K562 (cell line): ENCODE data around the gene EEFSEC. TPM values are rescaled to one million over a fixed set of nuclear protein-coding genes. Genes with fewer than 3 reads are reported as not detected.

ENCODE experiments used
- ATAC-seq: fragments of 200-7000 bp; cut with Tn5 transposase; 3 replicates; pipeline ENCODE4 v1.9.1; 2020; ENCODE audit warnings: moderate library complexity
- BruUV-seq: library from RNA; stranded (reverse); fragments of 400-500 nt; replicated peaks from 2 replicates; lab custom pipeline; 2021; lab: Mats Ljungman, UMichigan
- CTCF ChIA-PET: fragments of 300-600 bp; formaldehyde crosslinking; extraction: SDS; loops from one replicate; lab custom pipeline; 2021; ENCODE audit warnings: low intra/inter-chr PET ratio; lab: Yijun Ruan, JAX
- POLR2A ChIA-PET: fragments of 300-600, 350-650 bp; sonication (Branson Sonifier 250); formaldehyde crosslinking; extraction: SDS; loops from one replicate; lab custom pipeline; 2021; ENCODE audit warnings: antibody characterized with exemption, inconsistent platforms; lab: Yijun Ruan, JAX
- DNase-seq, 4 experiments: peaks; one replicate each; pipeline versions ENCODE4 v3.0.0 to v3.0.0-alpha.2; 2011 to 2018; ENCODE audit warnings: low spot score in 3 of 4, mixed read lengths in 3 of 4; ENCODE audit errors: extremely low read depth in 1 of 4
- FAIRE-seq: peaks from 2 replicates; lab custom pipeline; 2011; peaks lifted over from hg19 to GRCh38; lab: Jason Lieb, UNC
- H2AFZ ChIP-seq: 2 replicates; pipeline ENCODE4 v1.6.0; 2011; ENCODE audit warnings: low read depth, low read length, control low read depth, inconsistent platforms
- H3K27ac ChIP-seq: fragments of 200-600 bp; 3 replicates; pipeline ENCODE4 v1.8.0; 2011; ENCODE audit warnings: low read depth, mild to moderate bottlenecking, control low read depth, inconsistent platforms, low read length, moderate library complexity, mixed read lengths; ENCODE audit errors: extremely low read depth
- H3K27me3 ChIP-seq, 2 experiments: fragments of 300-600 bp in 1 of 2; 2 replicates in 1 of 2; 3 replicates in 1 of 2; pipeline versions ENCODE4 v1.6.0 to v1.8.0; 2011; ENCODE audit warnings: inconsistent platforms in 2 of 2, low read length in 2 of 2, mild to moderate bottlenecking in 1 of 2, mixed read lengths in 1 of 2, moderate library complexity in 1 of 2; ENCODE audit not compliant: control insufficient read depth in 2 of 2, insufficient read depth in 2 of 2
- H3K36me3 ChIP-seq: fragments of 300-600 bp; 3 replicates; pipeline ENCODE4 v1.8.0; 2011; ENCODE audit warnings: mild to moderate bottlenecking, low read length, inconsistent platforms; ENCODE audit not compliant: control insufficient read depth, insufficient read depth
- H3K4me1 ChIP-seq, 2 experiments: fragments of 200-600 bp in 1 of 2; replicated peaks in 1 of 2; 2 replicates in 1 of 2; 3 replicates in 1 of 2; pipeline versions ENCODE4 v1.5.1 to v1.8.0; 2011; ENCODE audit warnings: inconsistent platforms in 2 of 2, low read length in 2 of 2, mild to moderate bottlenecking in 1 of 2, mixed read lengths in 1 of 2, moderate library complexity in 1 of 2; ENCODE audit not compliant: control insufficient read depth in 2 of 2, insufficient read depth in 2 of 2
- H3K4me2 ChIP-seq: 2 replicates; pipeline ENCODE4 v1.6.1; 2011; ENCODE audit warnings: low read length, control low read depth, inconsistent platforms, mixed read lengths; ENCODE audit not compliant: insufficient read depth
- H3K4me3 ChIP-seq: fragments of 200-600 bp; sonication (generic), shearing (Covaris generic); 2 replicates; pipeline ENCODE4 v1.5.1; 2016; ENCODE audit warnings: control low read depth, inconsistent platforms
- H3K79me2 ChIP-seq: fragments of 200-600 bp; 3 replicates; pipeline ENCODE4 v1.8.0; 2011; ENCODE audit warnings: low read length, inconsistent platforms; ENCODE audit not compliant: control insufficient read depth, insufficient read depth
- H3K9ac ChIP-seq, 2 experiments: 2 replicates each; pipeline versions ENCODE4 v1.6.0 to v1.6.1; 2011; ENCODE audit warnings: low read depth in 2 of 2, low read length in 2 of 2, control low read depth in 1 of 2, inconsistent platforms in 1 of 2, mild to moderate bottlenecking in 1 of 2, mixed read lengths in 1 of 2; ENCODE audit not compliant: insufficient read depth in 1 of 2
- H3K9me1 ChIP-seq: one replicate; pipeline ENCODE4 v1.6.0; 2011; ENCODE audit warnings: inconsistent platforms, mild to moderate bottlenecking, low read length, moderate library complexity; ENCODE audit not compliant: control insufficient read depth, insufficient read depth
- H3K9me3 ChIP-seq: replicated peaks from 2 replicates; pipeline ENCODE4 v1.5.1; 2011; ENCODE audit warnings: low read depth, low read length, inconsistent platforms; ENCODE audit not compliant: control insufficient read depth, insufficient read depth
- H4K20me1 ChIP-seq: replicated peaks from 2 replicates; pipeline ENCODE4 v1.6.1; 2011; ENCODE audit warnings: low read length, inconsistent platforms, mixed read lengths; ENCODE audit not compliant: control insufficient read depth, insufficient read depth
- CREBBP ChIP-seq: IDR thresholded peaks from one replicate; pipeline ENCODE4 v1.6.1; 2012; ENCODE audit warnings: low read depth, mild to moderate bottlenecking, control low read depth, inconsistent platforms, low read length
- FIP1L1 ChIP-seq: fragments of 200-400 bp; formaldehyde crosslinking; IDR thresholded peaks from 2 replicates; pipeline ENCODE4 v1.6.1; 2018; ENCODE audit warnings: mild to moderate bottlenecking, low read depth, low read length; ENCODE audit not compliant: poor library complexity, severe bottlenecking
- HDAC6 ChIP-seq: IDR thresholded peaks from 2 replicates; pipeline ENCODE4 v1.6.1; 2012; ENCODE audit warnings: low read depth, mild to moderate bottlenecking, control low read depth, inconsistent platforms, low read length, moderate library complexity
- KAT7 ChIP-seq: sonication (generic); formaldehyde crosslinking; IDR thresholded peaks from 2 replicates; pipeline ENCODE4 v1.8.0; 2022; ENCODE audit warnings: missing genetic modification reagents, mild to moderate bottlenecking, borderline replicate concordance
- KDM1A ChIP-seq, 2 experiments: fragments of 450-650 bp; IDR thresholded peaks; 2 replicates each; pipeline ENCODE4 v1.6.1; 2016; ENCODE audit warnings: mild to moderate bottlenecking in 2 of 2
- MXI1 ChIP-seq: IDR thresholded peaks from 2 replicates; pipeline ENCODE4 v1.6.1; 2011; ENCODE audit warnings: low read depth, mild to moderate bottlenecking, improper control_type of control experiment, low read length
- NONO ChIP-seq, 2 experiments: fragments of 200-400 bp in 1 of 2; fragments of 450-650 bp in 1 of 2; formaldehyde crosslinking in 1 of 2; IDR thresholded peaks; 2 replicates each; pipeline ENCODE4 v1.6.1; 2017; ENCODE audit warnings: low read depth in 2 of 2, mild to moderate bottlenecking in 2 of 2, moderate library complexity in 2 of 2, low read length in 1 of 2
- NR2F6 ChIP-seq: fragments of 450-650 bp; formaldehyde crosslinking; IDR thresholded peaks from 2 replicates; pipeline ENCODE4 v1.4.0; 2020; ENCODE audit warnings: mild to moderate bottlenecking
- PBX2 ChIP-seq, 2 experiments: IDR thresholded peaks in 1 of 2; conservative IDR thresholded peaks in 1 of 2; 2 replicates each; pipeline ENCODE4 v1.6.1; 2016; ENCODE audit warnings: low read depth in 2 of 2, mild to moderate bottlenecking in 1 of 2, missing compliant biosample characterization in 1 of 2, missing genetic modification characterization in 1 of 2, moderate library complexity in 1 of 2
- PURB ChIP-seq: sonication (generic); formaldehyde crosslinking; IDR thresholded peaks from 2 replicates; pipeline ENCODE4 v1.9.0; 2021; ENCODE audit warnings: low read depth, mild to moderate bottlenecking, missing genetic modification reagents
- STAT5B ChIP-seq: fragments of 250-450 bp; sonication (Bioruptor Pico); IDR thresholded peaks from 2 replicates; pipeline ENCODE4 v1.8.0; 2021; ENCODE audit warnings: mild to moderate bottlenecking, inconsistent platforms
- XRCC5 ChIP-seq: fragments of 200-400 bp; formaldehyde crosslinking; IDR thresholded peaks from 2 replicates; pipeline ENCODE4 v1.6.1; 2017; ENCODE audit warnings: low read depth, mild to moderate bottlenecking, low read length
- ZNF165 ChIP-seq: fragments of 250-450 bp; sonication (Bioruptor Pico); IDR thresholded peaks from 2 replicates; pipeline ENCODE4 v1.4.0; 2020; ENCODE audit warnings: borderline replicate concordance
- ZNF212 ChIP-seq: fragments of 450-650 bp; formaldehyde crosslinking; IDR thresholded peaks from 2 replicates; pipeline ENCODE4 v1.4.0; 2020; ENCODE audit warnings: mild to moderate bottlenecking
- ZNF431 ChIP-seq: sonication (generic); formaldehyde crosslinking; IDR thresholded peaks from 2 replicates; pipeline ENCODE4 v1.8.0; 2022; ENCODE audit warnings: mild to moderate bottlenecking, missing genetic modification reagents
- ZNF740 ChIP-seq, 3 experiments: fragments of 200-800 bp in 1 of 3; sonication (Bioruptor generic) in 1 of 3; sonication (generic) in 1 of 3; formaldehyde crosslinking in 1 of 3; IDR thresholded peaks; 2 replicates each; pipeline versions ENCODE4 v1.6.1 to v1.8.0; 2016 to 2022; ENCODE audit warnings: mild to moderate bottlenecking in 2 of 3, missing compliant biosample characterization in 2 of 3, missing genetic modification characterization in 2 of 3, missing genetic modification reagents in 1 of 3
- WGBS: fragments of 100-300 bp; shearing (Covaris generic); methylation state at CpG from one replicate; pipeline ENCODE4 v1.1.6; 2016; ENCODE audit warnings: low coverage, mixed read lengths; ENCODE audit not compliant: insufficient coverage; ENCODE audit errors: missing lambda C conversion rate; 5-methylcytosine and 5-hydroxymethylcytosine counted together
- in situ Hi-C: fragments of 300-500 bp; cut with MboI; formaldehyde crosslinking; loops from 4 replicates; pipeline ENCODE4 v1.15.0; 2018; ENCODE audit warnings: inconsistent platforms, mixed read lengths
- intact Hi-C: fragments of 100-400 bp; cut with micrococcal nuclease; formaldehyde crosslinking; loops from 2 replicates; pipeline ENCODE4 v1.14.2; 2022
- polyA plus RNA-seq, 8 experiments: library from polyadenylated mRNA; depleted of rRNA in 4 of 8; stranded (reverse) in 5 of 8; unstranded in 3 of 8; fragments of >200 nt; fragmentation: Nextera tagmentation in 2 of 8; fragmentation: Illumina TruSeq in 1 of 8; extraction: Ambion mirVana in 2 of 8; extraction: Trizol in 1 of 8; gene quantifications; 2 replicates each; pipeline versions ENCODE4 v1.2.1 to v1.2.3, GENCODE V29; 2011 to 2014; ENCODE audit warnings: inconsistent platforms in 1 of 8, missing spikeins in 1 of 8
- total RNA-seq, 7 experiments: library from RNA; depleted of rRNA in 6 of 7; stranded (reverse); fragments of >200 nt in 6 of 7; fragmentation: Illumina TruSeq in 2 of 7; extraction: Trizol in 2 of 7; gene quantifications; 2 replicates each; pipeline versions ENCODE4 v1.2.1 to v1.2.3, GENCODE V29; 2011 to 2021; ENCODE audit warnings: low replicate concordance in 1 of 7
- TF ChIP-seq, protein P1 (sequence below), 2 experiments: fragments of 450-650 bp in 1 of 2; sonication (generic) in 1 of 2; formaldehyde crosslinking; conservative IDR thresholded peaks; 2 replicates each; pipeline versions ENCODE4 v1.4.0 to v1.8.1; 2020 to 2022; ENCODE audit warnings: mild to moderate bottlenecking in 1 of 2, missing genetic modification reagents in 1 of 2

Gene EEFSEC
- total and polyA plus RNA-seq, 9 of the 15 experiments (the other 6 are each of a cell fraction or from before 2014, with no cell fraction given): 0.35 to 11.8 (median 7.7) TPM

GRCh38 chr3:128274837-128275236 is 121.6 kb downstream of the EEFSEC start:
- no peak overlapping the region; a peak in 1 of 4 replicates for H3K9ac ChIP-seq
- H3K9me3 ChIP-seq: no peaks in the 10 kb centered on the region
- H2AFZ ChIP-seq: no peak overlapping the region
- H3K79me2 ChIP-seq: no peaks in the 10 kb centered on the region
- H3K9me1 ChIP-seq: no peaks in the 10 kb centered on the region
- no peaks in the 10 kb centered on the region for H3K36me3 ChIP-seq
- no peak for FAIRE-seq
- H3K27me3 ChIP-seq: no peaks in the 10 kb centered on the region
- CTCF ChIA-PET: no interaction called here
- H3K27ac ChIP-seq: no peak overlapping the region
- in situ Hi-C loops (no loop called here), intact Hi-C loops (no loop called here)
- H3K4me1 ChIP-seq: no peaks in the 10 kb centered on the region
- BruUV-seq: no TSS peak
- H3K4me2 ChIP-seq: no peak overlapping the region
- no peaks in the 10 kb centered on the region for H4K20me1 ChIP-seq
- no peak for DNase-seq
- H3K4me3 ChIP-seq: no peak overlapping the region
- TF ChIP-seq ZNF165 (CRISPR knock-in tag) (no peak), STAT5B (CRISPR knock-in tag) (no peak), NR2F6 (CRISPR knock-in tag) (no peak), KDM1A (IDR thresholded peaks at IDR 0.05) (no peak), ZNF431 (CRISPR knock-in tag) (no peak), ZNF740 (CRISPR knock-in tag; IDR thresholded peaks at IDR 0.05) (no peak), ZNF740 (tag; IDR thresholded peaks at IDR 0.05) (no peak), HDAC6 (no peak), MXI1 (no peak), ZNF212 (CRISPR knock-in tag) (no peak), FIP1L1 (no peak), KAT7 (CRISPR knock-in tag) (no peak), PURB (no peak), NONO (IDR thresholded peaks at IDR 0.05; ENCODE audit: low read depth in 2 of 2, low read length in 1 of 2) (no peak), CREBBP (no peak), XRCC5 (no peak), PBX2 (CRISPR knock-in tag; IDR thresholded peaks at IDR 0.05; ENCODE audit: low read depth) (no peak), PBX2 (tag; conservative IDR thresholded peaks at IDR 0.05; ENCODE audit: low read depth) (no peak)
- TF ChIP-seq, protein P1, sequence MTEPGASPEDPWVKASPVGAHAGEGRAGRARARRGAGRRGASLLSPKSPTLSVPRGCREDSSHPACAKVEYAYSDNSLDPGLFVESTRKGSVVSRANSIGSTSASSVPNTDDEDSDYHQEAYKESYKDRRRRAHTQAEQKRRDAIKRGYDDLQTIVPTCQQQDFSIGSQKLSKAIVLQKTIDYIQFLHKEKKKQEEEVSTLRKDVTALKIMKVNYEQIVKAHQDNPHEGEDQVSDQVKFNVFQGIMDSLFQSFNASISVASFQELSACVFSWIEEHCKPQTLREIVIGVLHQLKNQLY (CRISPR knock-in tag; conservative IDR thresholded peaks at IDR 0.05): no peak
- POLR2A ChIA-PET: interaction anchor here (0.6 to 1.2 kb wide), 2 partner anchors 9 to 55 kb away, joined by 3 read pairs; no protein-coding TSS in a partner anchor
- ATAC-seq: no peak
- 93% methylated on average over 3 of the region's 7 CpGs for WGBS
